ENCODE data around the gene TMEM175.

The TMEM175 gene

GRCh38 chr4:892780-893179 is 39.5 kb upstream of the TMEM175 start:
- Histone ChIP-seq H3K9ac (no peak overlapping the region), H3K27me3 (ENCODE audit: insufficient read depth, low read depth) (no peaks in the 10 kb centered on the region), H3K36me3 (ENCODE audit: insufficient read depth) (no peaks in the 10 kb centered on the region), H2AFZ (ENCODE audit: low read depth) (no peak overlapping the region), H3K79me2 (ENCODE audit: insufficient read depth, low read depth) (no peaks in the 10 kb centered on the region), H3K4me3 (IDR thresholded peaks at IDR 0.05; ENCODE audit: insufficient read depth, low read depth, low read length) (no peak overlapping the region), H3K4me1 (ENCODE audit: low read depth, poor library complexity, severe bottlenecking) (no peaks in the 10 kb centered on the region), H3K27ac (no peak overlapping the region), H4K20me1 (ENCODE audit: insufficient read depth) (no peaks in the 10 kb centered on the region), H3K4me2 (no peak overlapping the region)
- TF ChIP-seq CTCF (conservative IDR thresholded peaks at IDR 0.05; ENCODE audit: low read depth, low read length) = no peak

GRCh38 chr4:893276-893994 is 38.8 kb upstream of the TMEM175 start:
- no peak overlapping the region for H3K4me3 ChIP-seq (IDR thresholded peaks at IDR 0.05; ENCODE audit: insufficient read depth, low read depth, low read length)
- H3K4me1 ChIP-seq (ENCODE audit: low read depth, poor library complexity, severe bottlenecking) = no peaks in the 10 kb centered on the region
- TF ChIP-seq CTCF (conservative IDR thresholded peaks at IDR 0.05; ENCODE audit: low read depth, low read length) = no peak
- no peak overlapping the region for H3K9ac ChIP-seq
- H4K20me1 ChIP-seq (ENCODE audit: insufficient read depth) = no peaks in the 10 kb centered on the region
- no peak overlapping the region for H3K27ac ChIP-seq
- H2AFZ ChIP-seq (ENCODE audit: low read depth) = no peak overlapping the region
- H3K4me2 ChIP-seq = no peak overlapping the region
- no peaks in the 10 kb centered on the region for H3K36me3 ChIP-seq (ENCODE audit: insufficient read depth)
- H3K27me3 ChIP-seq (ENCODE audit: insufficient read depth, low read depth) = no peaks in the 10 kb centered on the region
- H3K79me2 ChIP-seq (ENCODE audit: insufficient read depth, low read depth) = no peaks in the 10 kb centered on the region

- no peaks in the 10 kb centered on the region for H3K79me2 ChIP-seq (ENCODE audit: insufficient read depth, low read depth)
- no peak overlapping the region for H3K4me2 ChIP-seq
- no peaks in the 10 kb centered on the region for H3K4me1 ChIP-seq (ENCODE audit: low read depth, poor library complexity, severe bottlenecking)
- H2AFZ ChIP-seq (ENCODE audit: low read depth) = no peak overlapping the region
- H3K9ac ChIP-seq = no peak overlapping the region
- H3K36me3 ChIP-seq (ENCODE audit: insufficient read depth) = no peaks in the 10 kb centered on the region
- H3K27ac ChIP-seq = no peak overlapping the region
- no peak for TF ChIP-seq CTCF (conservative IDR thresholded peaks at IDR 0.05; ENCODE audit: low read depth, low read length)
- no peaks in the 10 kb centered on the region for H3K27me3 ChIP-seq (ENCODE audit: insufficient read depth, low read depth)
- H3K4me3 ChIP-seq (IDR thresholded peaks at IDR 0.05; ENCODE audit: insufficient read depth, low read depth, low read length) = no peak overlapping the region
- H4K20me1 ChIP-seq (ENCODE audit: insufficient read depth) = no peaks in the 10 kb centered on the region
These were observed 38.1 kb upstream of the TMEM175 start for GRCh38 chr4:893995-894705.

- no peak overlapping the region for H3K27ac ChIP-seq
- H2AFZ ChIP-seq (ENCODE audit: low read depth) = no peak overlapping the region
- no peak for TF ChIP-seq CTCF (conservative IDR thresholded peaks at IDR 0.05; ENCODE audit: low read depth, low read length)
- no peaks in the 10 kb centered on the region for H3K36me3 ChIP-seq (ENCODE audit: insufficient read depth)
- no peak overlapping the region for H3K4me3 ChIP-seq (IDR thresholded peaks at IDR 0.05; ENCODE audit: insufficient read depth, low read depth, low read length)
- no peak overlapping the region for H3K4me2 ChIP-seq
- H4K20me1 ChIP-seq (ENCODE audit: insufficient read depth) = no peaks in the 10 kb centered on the region
- H3K9ac ChIP-seq = no peak overlapping the region
- H3K27me3 ChIP-seq (ENCODE audit: insufficient read depth, low read depth) = no peaks in the 10 kb centered on the region
- no peaks in the 10 kb centered on the region for H3K4me1 ChIP-seq (ENCODE audit: low read depth, poor library complexity, severe bottlenecking)
- H3K79me2 ChIP-seq (ENCODE audit: insufficient read depth, low read depth) = no peaks in the 10 kb centered on the region
These were observed 36.7 kb upstream of the TMEM175 start for GRCh38 chr4:895596-895995.

Data from KMS-11 (cell line).